NCI-H510A (cell line): ENCODE data around the gene TRIM65.
"Not testable (repeated sequence)": the region's sequence is repeated elsewhere in the genome, so short reads cannot be mapped to it uniquely, and the experiment has no call there.

Experiments used
- DNase-seq: peaks from one replicate; lab custom pipeline; 2025; lab: John Stamatoyannopoulos, UW

TRIM65 gene

GRCh38 chr17:75851693-75851991 is 45.1 kb downstream of the TRIM65 start:
- not testable (repeated sequence) for DNase-seq

- DNase-seq: no peak
Observed at GRCh38 chr17:75850928-75851692, 45.6 kb downstream of the TRIM65 start.

GRCh38 chr17:75849724-75850123 is 47.0 kb downstream of the TRIM65 start:
- DNase-seq: no peak

- no peak for DNase-seq
Observed at GRCh38 chr17:75849279-75849646, 47.5 kb downstream of the TRIM65 start.

- DNase-seq: peak; percentile 74
Observed at GRCh38 chr17:75848523-75849278, 48.0 kb downstream of the TRIM65 start.

- DNase-seq: peak; percentile 70
Observed at GRCh38 chr17:75847614-75848522, 48.9 kb downstream of the TRIM65 start.

GRCh38 chr17:75846692-75847613 is 49.8 kb downstream of the TRIM65 start:
- DNase-seq: peak; percentile 71

- peak; percentile 62 for DNase-seq
Observed at GRCh38 chr17:75845933-75846691, 50.6 kb downstream of the TRIM65 start.

GRCh38 chr17:75845058-75845711 is 51.6 kb downstream of the TRIM65 start:
- peak; percentile 83 for DNase-seq

- DNase-seq: no peak
Observed at GRCh38 chr17:75844530-75845057, 52.2 kb downstream of the TRIM65 start.

- no peak for DNase-seq
Observed at GRCh38 chr17:75843577-75844529, 52.9 kb downstream of the TRIM65 start, which contains the start of gene UNC13D. Gene UNC13D, minus strand, starts transcription at chr17:75844404. Its CDS starts 67 bp downstream, at chr17:75844337.

- DNase-seq: no peak
Observed at GRCh38 chr17:75842963-75843576, 53.7 kb downstream of the TRIM65 start.

- no peak for DNase-seq
Observed at GRCh38 chr17:75842411-75842810, 54.3 kb downstream of the TRIM65 start.

GRCh38 chr17:75840799-75841164 is 56.0 kb downstream of the TRIM65 start:
- DNase-seq: no peak

GRCh38 chr17:75839942-75840798 is 56.6 kb downstream of the TRIM65 start:
- DNase-seq: no peak
